ENCODE data around the gene THRB. TPM values are rescaled to one million over a fixed set of nuclear protein-coding genes. Genes with fewer than 3 reads are reported as not detected.

The THRB gene
- total RNA-seq, 4 donors from 2014 or later = 3.7 to 11.3 (median 6.1) TPM

DNA sequence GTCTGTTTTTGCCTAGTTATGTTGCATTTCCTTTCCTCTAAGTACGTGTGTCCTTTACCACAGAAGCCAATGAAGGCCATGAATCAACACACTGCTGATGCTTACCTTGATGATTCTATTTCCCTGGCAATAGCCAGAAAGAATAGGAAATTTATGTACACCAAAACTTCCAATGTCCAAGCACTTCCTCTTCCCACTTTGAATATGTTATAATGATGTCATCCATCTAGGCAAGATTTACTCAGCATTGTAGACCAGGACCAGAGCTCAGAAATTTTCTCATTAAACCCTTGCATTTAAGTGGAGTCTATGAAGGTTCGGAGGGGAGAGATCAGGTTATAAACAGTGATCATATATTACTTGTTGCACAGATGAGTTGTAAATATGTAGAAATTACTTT lies 126.0 kb downstream of the THRB start:
- no peak overlapping the region for H3K4me3 ChIP-seq
- H3K27ac ChIP-seq = peak overlapping the region in 1 of 4 donors; percentile 33
- H3K27me3 ChIP-seq = peaks cover 0 to 19% (median 0%) of the 10 kb centered on the region in 4 donors
- peaks cover 0 to 34% (median 10%) of the 10 kb centered on the region in 3 donors for H3K4me1 ChIP-seq
- intact Hi-C loops (cut with DNase I) = no loop called here
- no peak for TF ChIP-seq POLR2A (IDR thresholded peaks at IDR 0.05)
- TF ChIP-seq, protein P1, sequence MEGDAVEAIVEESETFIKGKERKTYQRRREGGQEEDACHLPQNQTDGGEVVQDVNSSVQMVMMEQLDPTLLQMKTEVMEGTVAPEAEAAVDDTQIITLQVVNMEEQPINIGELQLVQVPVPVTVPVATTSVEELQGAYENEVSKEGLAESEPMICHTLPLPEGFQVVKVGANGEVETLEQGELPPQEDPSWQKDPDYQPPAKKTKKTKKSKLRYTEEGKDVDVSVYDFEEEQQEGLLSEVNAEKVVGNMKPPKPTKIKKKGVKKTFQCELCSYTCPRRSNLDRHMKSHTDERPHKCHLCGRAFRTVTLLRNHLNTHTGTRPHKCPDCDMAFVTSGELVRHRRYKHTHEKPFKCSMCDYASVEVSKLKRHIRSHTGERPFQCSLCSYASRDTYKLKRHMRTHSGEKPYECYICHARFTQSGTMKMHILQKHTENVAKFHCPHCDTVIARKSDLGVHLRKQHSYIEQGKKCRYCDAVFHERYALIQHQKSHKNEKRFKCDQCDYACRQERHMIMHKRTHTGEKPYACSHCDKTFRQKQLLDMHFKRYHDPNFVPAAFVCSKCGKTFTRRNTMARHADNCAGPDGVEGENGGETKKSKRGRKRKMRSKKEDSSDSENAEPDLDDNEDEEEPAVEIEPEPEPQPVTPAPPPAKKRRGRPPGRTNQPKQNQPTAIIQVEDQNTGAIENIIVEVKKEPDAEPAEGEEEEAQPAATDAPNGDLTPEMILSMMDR (IDR thresholded peaks at IDR 0.05) = no peak
- no peak for DNase-seq
- 59 to 85% methylated on average over 2 of the region's 2 CpGs for WGBS, 2 donors
- no peaks in the 10 kb centered on the region for H3K36me3 ChIP-seq
- H3K9me3 ChIP-seq = no peaks in the 10 kb centered on the region

DNA sequence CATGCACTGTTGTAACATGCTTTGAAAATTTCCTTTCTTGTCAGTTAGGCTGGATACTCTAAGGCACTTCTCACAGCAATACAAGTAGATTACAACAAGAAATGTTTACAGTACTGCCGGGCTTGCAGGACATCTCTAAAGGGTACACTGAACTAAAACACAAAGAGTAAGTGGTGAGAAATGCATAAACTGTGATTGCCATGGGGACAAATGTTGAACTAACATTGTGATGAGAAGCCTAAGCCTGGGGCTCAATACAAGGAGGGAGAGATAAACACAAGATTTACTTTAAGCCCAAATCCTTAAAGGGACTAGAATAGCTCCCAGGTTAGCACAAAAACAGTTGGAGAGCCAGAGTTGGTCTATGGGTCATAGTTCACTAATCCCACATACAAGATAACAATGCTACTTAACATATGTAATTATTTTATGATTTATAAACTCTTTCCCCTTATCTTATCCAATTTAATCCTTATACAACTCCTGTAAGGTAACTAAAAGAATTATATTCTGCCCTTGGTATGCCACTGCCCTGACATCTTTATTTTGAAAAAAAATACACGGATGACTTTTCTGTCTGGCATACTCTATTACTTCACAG lies 126.9 kb downstream of the THRB start:
- intact Hi-C loops (cut with DNase I) = no loop called here
- Histone ChIP-seq H3K9me3 (no peaks in the 10 kb centered on the region), H3K4me3 (no peak overlapping the region), H3K27me3 (peaks cover 0 to 19% (median 0%) of the 10 kb centered on the region in 4 donors), H3K36me3 (no peaks in the 10 kb centered on the region), H3K27ac (peak overlapping the region in 2 of 4 donors; percentile 23 to 39), H3K4me1 (peaks cover 0 to 43% (median 14%) of the 10 kb centered on the region in 3 donors)
- TF ChIP-seq, protein P1 (IDR thresholded peaks at IDR 0.05) = no peak
- no peak for TF ChIP-seq POLR2A (IDR thresholded peaks at IDR 0.05)
- 43 to 62% methylated on average over 2 of the region's 2 CpGs for WGBS, 2 donors
- DNase-seq = no peak

DNA sequence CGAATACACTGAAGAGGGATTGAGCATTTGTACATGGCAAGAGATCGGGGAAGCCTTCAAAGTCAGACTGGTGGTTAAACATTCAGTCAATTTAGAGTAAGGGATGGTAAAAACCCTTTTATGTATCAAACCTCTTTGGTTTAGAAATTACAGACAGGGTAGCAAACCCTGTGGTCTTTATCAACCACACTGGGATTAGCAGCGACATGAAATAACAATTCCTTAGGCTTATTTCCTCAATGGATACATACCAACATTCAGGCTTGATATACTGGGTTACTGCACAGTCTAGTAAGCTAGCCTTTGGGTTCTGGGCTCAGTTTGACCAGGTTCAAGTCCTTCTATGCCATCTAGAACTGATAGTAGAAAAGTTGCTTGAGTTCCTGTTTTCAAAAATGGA lies 127.4 kb downstream of the THRB start:
- DNase-seq = no peak
- TF ChIP-seq, protein P1 (IDR thresholded peaks at IDR 0.05) = no peak
- no peak for TF ChIP-seq POLR2A (IDR thresholded peaks at IDR 0.05)
- 54 to 79% methylated on average over 3 of the region's 3 CpGs for WGBS, 2 donors
- H3K4me3 ChIP-seq = no peak overlapping the region
- H3K4me1 ChIP-seq = peaks cover 0 to 45% (median 15%) of the 10 kb centered on the region in 3 donors
- no peaks in the 10 kb centered on the region for H3K9me3 ChIP-seq
- intact Hi-C loops (cut with DNase I) = no loop called here
- peak overlapping the region in 2 of 4 donors; percentile 39 to 50 for H3K27ac ChIP-seq
- H3K36me3 ChIP-seq = no peaks in the 10 kb centered on the region
- peaks cover 0 to 19% (median 0%) of the 10 kb centered on the region in 4 donors for H3K27me3 ChIP-seq

DNA sequence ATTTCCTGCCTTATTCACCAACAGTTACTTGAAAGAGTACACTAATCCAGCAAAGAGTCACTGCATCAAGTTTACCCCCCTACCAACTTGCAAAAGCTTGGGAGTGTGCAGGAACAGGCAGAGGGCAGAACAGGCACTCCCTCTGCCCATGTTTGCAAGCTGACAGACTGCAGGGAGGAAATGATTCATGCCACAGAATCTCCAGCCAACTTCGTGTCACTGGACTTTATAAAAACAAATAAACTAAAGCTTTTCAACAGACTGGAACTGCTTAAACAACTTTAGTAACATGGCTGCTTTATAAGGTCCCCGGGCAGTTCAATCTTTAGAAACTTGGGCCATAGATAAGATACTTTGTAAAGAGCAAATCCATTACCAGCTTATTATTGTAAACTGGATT lies 129.5 kb downstream of the THRB start:
- peaks cover 0 to 45% (median 15%) of the 10 kb centered on the region in 3 donors for H3K4me1 ChIP-seq
- intact Hi-C loops (cut with DNase I) = no loop called here
- 0 to 2% methylated on average over 2 of the region's 2 CpGs for WGBS, 2 donors
- H3K27me3 ChIP-seq = peaks cover 0 to 15% (median 0%) of the 10 kb centered on the region in 4 donors
- H3K27ac ChIP-seq = peak overlapping the region in 1 of 4 donors; percentile 47
- no peak overlapping the region for H3K4me3 ChIP-seq
- no peak for TF ChIP-seq POLR2A (IDR thresholded peaks at IDR 0.05)
- TF ChIP-seq, protein P1 (IDR thresholded peaks at IDR 0.05) = peak in 3 of 6 experiments; percentile 19 to 50 (median 30)
- no peak for DNase-seq
- H3K36me3 ChIP-seq = no peaks in the 10 kb centered on the region
- H3K9me3 ChIP-seq = no peaks in the 10 kb centered on the region

DNA sequence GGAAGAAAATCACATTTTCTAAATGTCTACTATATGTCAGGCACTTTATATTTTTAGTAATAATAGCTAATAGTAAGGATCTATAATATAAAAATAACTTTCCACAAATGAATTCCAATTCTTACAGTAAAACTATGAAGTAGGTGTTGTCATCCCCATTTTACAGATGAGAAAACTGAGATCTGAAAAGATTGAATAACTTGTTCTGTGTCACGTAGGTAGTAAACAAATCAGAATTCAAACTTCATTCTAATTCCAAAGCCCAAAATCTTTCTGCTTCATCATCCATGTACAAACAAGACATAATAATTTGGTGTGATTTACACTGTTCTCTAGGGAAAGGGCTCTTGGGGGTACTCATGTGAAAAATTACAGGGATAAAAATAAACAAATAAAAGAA lies 130.3 kb downstream of the THRB start:
- H3K36me3 ChIP-seq = no peaks in the 10 kb centered on the region
- intact Hi-C loops (cut with DNase I) = no loop called here
- H3K4me3 ChIP-seq = no peak overlapping the region
- no peak for DNase-seq
- TF ChIP-seq, protein P1 (IDR thresholded peaks at IDR 0.05) = no peak
- no peak for TF ChIP-seq POLR2A (IDR thresholded peaks at IDR 0.05)
- H3K9me3 ChIP-seq = no peaks in the 10 kb centered on the region
- peaks cover 0 to 14% (median 0%) of the 10 kb centered on the region in 4 donors for H3K27me3 ChIP-seq
- 66 to 92% methylated on average over 1 of the region's 1 CpG for WGBS, 2 donors
- H3K27ac ChIP-seq = peak overlapping the region in 1 of 4 donors; percentile 47
- peaks cover 0 to 45% (median 15%) of the 10 kb centered on the region in 3 donors for H3K4me1 ChIP-seq

Data from esophagus squamous epithelium (tissue), 5 donors.